Fibroblast of lung (primary cell): ENCODE results near the gene PNMA6E. TPM values are rescaled to one million over a fixed set of nuclear protein-coding genes. Genes with fewer than 3 reads are reported as not detected.

Source experiments
- DNase-seq, 2 donors: peaks; one replicate each; pipeline versions ENCODE4 v3.0.0 to v3.0.0-alpha.2; 2010; ENCODE audit warnings: low read depth in 2 of 2
- H2AFZ ChIP-seq: 2 replicates; pipeline ENCODE4 v1.5.1; 2012; ENCODE audit warnings: low read length, control low read depth, inconsistent platforms
- H3K27ac ChIP-seq: 2 replicates; pipeline ENCODE4 v1.5.1; 2011; ENCODE audit warnings: low read length, control low read depth; ENCODE audit not compliant: insufficient read depth
- H3K27me3 ChIP-seq: 2 replicates; pipeline ENCODE4 v1.5.1; 2011; ENCODE audit warnings: mild to moderate bottlenecking, low read length; ENCODE audit not compliant: control insufficient read depth, insufficient read depth
- H3K36me3 ChIP-seq: 2 replicates; pipeline ENCODE4 v1.5.1; 2011; ENCODE audit warnings: low read length; ENCODE audit not compliant: control insufficient read depth, insufficient read depth
- H3K4me1 ChIP-seq: 2 replicates; pipeline ENCODE4 v1.5.1; 2011; ENCODE audit warnings: low read length; ENCODE audit not compliant: control insufficient read depth, insufficient read depth; ENCODE audit errors: extremely low read depth
- H3K4me2 ChIP-seq: 2 replicates; pipeline ENCODE4 v1.5.1; 2011; ENCODE audit warnings: low read length, control low read depth; ENCODE audit not compliant: insufficient read depth; ENCODE audit errors: extremely low read depth
- H3K4me3 ChIP-seq, 4 experiments: fragments of 200-600 bp in 1 of 4; sonication (generic) in 1 of 4; replicated peaks in 1 of 4; 2 replicates each; pipeline ENCODE4 v1.5.1; 2011 to 2016; ENCODE audit warnings: low read length in 4 of 4, low read depth in 3 of 4, mild to moderate bottlenecking in 3 of 4, control low read depth in 2 of 4, inconsistent platforms in 1 of 4, mixed read lengths in 1 of 4; ENCODE audit not compliant: insufficient read depth in 1 of 4; ENCODE audit errors: control extremely low read depth in 1 of 4
- H3K79me2 ChIP-seq: 2 replicates; pipeline ENCODE4 v1.5.1; 2012; ENCODE audit warnings: mild to moderate bottlenecking, low read length, inconsistent platforms; ENCODE audit not compliant: control insufficient read depth, insufficient read depth
- H3K9ac ChIP-seq: 2 replicates; pipeline ENCODE4 v1.5.1; 2011; ENCODE audit warnings: mild to moderate bottlenecking, low read length, control low read depth; ENCODE audit not compliant: insufficient read depth
- H3K9me3 ChIP-seq: 2 replicates; pipeline ENCODE4 v1.5.1; 2012; ENCODE audit warnings: low read depth, low read length; ENCODE audit not compliant: control insufficient read depth, insufficient read depth
- H4K20me1 ChIP-seq: 2 replicates; pipeline ENCODE4 v1.5.1; 2011; ENCODE audit warnings: low read length; ENCODE audit not compliant: control insufficient read depth, insufficient read depth; ENCODE audit errors: extremely low read depth
- EZH2 ChIP-seq: IDR thresholded peaks from 2 replicates; pipeline ENCODE4 v1.5.1; 2012; ENCODE audit warnings: low read length, control low read depth, mild to moderate bottlenecking; ENCODE audit errors: missing control alignments
- polyA plus RNA-seq, 2 donors: library from polyadenylated mRNA; depleted of rRNA in 1 of 2; stranded (reverse) in 1 of 2; unstranded in 1 of 2; fragments of >200 nt; gene quantifications; 2 replicates each; pipeline ENCODE4 v1.2.1, GENCODE V29; 2011 to 2012; ENCODE audit warnings: missing spikeins in 1 of 2
- total RNA-seq: library from RNA; depleted of rRNA; stranded (reverse); fragments of >200 nt; gene quantifications from 2 replicates; pipeline ENCODE4 v1.2.1, GENCODE V29; 2014
- TF ChIP-seq, protein P1 (sequence below), 2 donors: IDR thresholded peaks in 1 of 2; conservative IDR thresholded peaks in 1 of 2; 1 replicate in 1 of 2; 2 replicates in 1 of 2; pipeline ENCODE4 v1.5.1; 2011 to 2012; ENCODE audit warnings: low read length in 2 of 2, control low read depth in 1 of 2, inconsistent platforms in 1 of 2, low read depth in 1 of 2, mild to moderate bottlenecking in 1 of 2

PNMA6E gene
- total and polyA plus RNA-seq, 2 donors (not counting 1 experiment from before 2014, with no cell fraction given): not detected

DNA sequence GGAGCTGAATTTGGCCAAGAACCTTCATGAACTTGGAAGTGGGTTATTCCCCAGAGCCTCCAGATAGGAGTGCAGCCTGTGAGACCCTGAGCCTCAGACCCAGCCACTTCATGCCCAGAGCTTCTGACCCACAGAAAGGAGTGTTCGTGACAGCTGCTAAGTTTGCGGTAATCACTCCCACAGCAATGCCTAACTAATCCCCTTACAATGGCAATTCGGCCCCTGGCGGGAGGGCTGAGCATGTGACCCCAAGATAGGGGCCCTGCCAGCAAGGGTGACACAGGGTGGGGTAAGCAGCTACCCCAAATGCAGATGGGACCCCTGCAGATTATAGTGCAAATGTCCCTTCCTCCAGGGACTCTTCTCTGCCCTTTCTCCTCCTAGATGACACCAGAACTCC lies 22.5 kb downstream of the PNMA6E start:
- TF ChIP-seq, protein P1, sequence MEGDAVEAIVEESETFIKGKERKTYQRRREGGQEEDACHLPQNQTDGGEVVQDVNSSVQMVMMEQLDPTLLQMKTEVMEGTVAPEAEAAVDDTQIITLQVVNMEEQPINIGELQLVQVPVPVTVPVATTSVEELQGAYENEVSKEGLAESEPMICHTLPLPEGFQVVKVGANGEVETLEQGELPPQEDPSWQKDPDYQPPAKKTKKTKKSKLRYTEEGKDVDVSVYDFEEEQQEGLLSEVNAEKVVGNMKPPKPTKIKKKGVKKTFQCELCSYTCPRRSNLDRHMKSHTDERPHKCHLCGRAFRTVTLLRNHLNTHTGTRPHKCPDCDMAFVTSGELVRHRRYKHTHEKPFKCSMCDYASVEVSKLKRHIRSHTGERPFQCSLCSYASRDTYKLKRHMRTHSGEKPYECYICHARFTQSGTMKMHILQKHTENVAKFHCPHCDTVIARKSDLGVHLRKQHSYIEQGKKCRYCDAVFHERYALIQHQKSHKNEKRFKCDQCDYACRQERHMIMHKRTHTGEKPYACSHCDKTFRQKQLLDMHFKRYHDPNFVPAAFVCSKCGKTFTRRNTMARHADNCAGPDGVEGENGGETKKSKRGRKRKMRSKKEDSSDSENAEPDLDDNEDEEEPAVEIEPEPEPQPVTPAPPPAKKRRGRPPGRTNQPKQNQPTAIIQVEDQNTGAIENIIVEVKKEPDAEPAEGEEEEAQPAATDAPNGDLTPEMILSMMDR (conservative IDR thresholded peaks at IDR 0.05 in 1 of 2, IDR thresholded peaks at IDR 0.05 in 1 of 2; ENCODE audit: low read depth in 1 of 2, low read length in 2 of 2): no peak
- no peak for TF ChIP-seq EZH2
- Histone ChIP-seq H3K4me2 (no peak overlapping the region), H3K4me1 (no peaks in the 10 kb centered on the region), H2AFZ (no peak overlapping the region), H3K9me3 (no peaks in the 10 kb centered on the region), H3K36me3 (no peaks in the 10 kb centered on the region), H3K9ac (no peak overlapping the region), H3K27ac (no peak overlapping the region), H3K27me3 (no peaks in the 10 kb centered on the region), H4K20me1 (no peaks in the 10 kb centered on the region), H3K4me3 (no peak overlapping the region), H3K79me2 (no peaks in the 10 kb centered on the region)
- DNase-seq: no peak

DNA sequence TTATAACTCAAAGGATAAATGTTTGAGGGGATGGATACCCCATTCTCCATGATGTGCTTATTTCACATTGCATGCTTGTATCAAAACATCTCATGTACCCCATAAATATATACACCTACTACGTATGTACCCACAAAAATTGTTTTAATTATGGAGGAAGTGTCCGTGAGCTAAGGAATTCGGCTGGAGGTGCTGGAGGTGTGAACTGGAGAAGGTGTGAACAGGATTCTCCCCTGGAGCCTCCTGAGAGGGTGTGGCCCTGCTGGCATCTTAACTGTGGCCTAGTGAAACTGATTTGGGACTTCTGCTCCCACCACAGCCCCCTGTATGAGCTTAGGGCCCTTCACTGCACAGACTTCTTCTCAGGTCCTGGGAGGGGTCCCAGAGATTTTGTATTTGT lies 23.4 kb downstream of the PNMA6E start:
- Histone ChIP-seq H3K4me3 (no peak overlapping the region), H2AFZ (no peak overlapping the region), H4K20me1 (no peaks in the 10 kb centered on the region), H3K36me3 (no peaks in the 10 kb centered on the region), H3K27me3 (no peaks in the 10 kb centered on the region), H3K4me2 (no peak overlapping the region), H3K9ac (no peak overlapping the region), H3K79me2 (no peaks in the 10 kb centered on the region), H3K9me3 (no peaks in the 10 kb centered on the region), H3K4me1 (no peaks in the 10 kb centered on the region), H3K27ac (no peak overlapping the region)
- TF ChIP-seq EZH2: no peak
- TF ChIP-seq, protein P1 (conservative IDR thresholded peaks at IDR 0.05 in 1 of 2, IDR thresholded peaks at IDR 0.05 in 1 of 2; ENCODE audit: low read depth in 1 of 2, low read length in 2 of 2): no peak
- no peak for DNase-seq

DNA sequence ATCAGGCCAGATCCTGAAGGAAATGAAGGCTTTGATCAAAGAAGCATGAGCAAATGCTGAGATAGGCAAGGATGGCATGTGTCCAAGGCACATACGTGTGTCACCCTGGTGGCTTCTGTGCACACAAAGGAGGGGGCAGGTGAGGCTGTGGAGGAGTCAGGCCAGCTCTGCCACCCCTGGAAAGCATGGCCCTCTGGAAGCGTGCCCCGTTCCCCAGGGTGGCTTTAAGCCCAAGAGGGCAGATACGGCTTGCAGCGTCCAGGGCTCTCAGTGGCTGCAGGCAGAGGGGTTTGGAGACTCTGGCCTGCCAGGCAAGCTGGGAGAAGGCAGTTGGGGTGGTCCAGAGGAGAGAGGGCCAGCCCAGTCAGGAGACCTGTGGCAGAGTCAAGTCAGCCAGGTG lies 25.6 kb downstream of the PNMA6E start:
- Histone ChIP-seq H3K9me3 (no peaks in the 10 kb centered on the region), H3K4me1 (no peaks in the 10 kb centered on the region), H4K20me1 (no peaks in the 10 kb centered on the region), H3K27ac (no peak overlapping the region), H3K9ac (no peak overlapping the region), H3K27me3 (no peaks in the 10 kb centered on the region), H3K4me2 (no peak overlapping the region), H3K4me3 (no peak overlapping the region), H2AFZ (no peak overlapping the region), H3K36me3 (no peaks in the 10 kb centered on the region), H3K79me2 (no peaks in the 10 kb centered on the region)
- DNase-seq: no peak
- TF ChIP-seq, protein P1 (conservative IDR thresholded peaks at IDR 0.05 in 1 of 2, IDR thresholded peaks at IDR 0.05 in 1 of 2; ENCODE audit: low read depth in 1 of 2, low read length in 2 of 2): no peak
- TF ChIP-seq EZH2: no peak
